ENCODE data around the gene CGAS. TPM values are rescaled to one million over a fixed set of nuclear protein-coding genes. Genes with fewer than 3 reads are reported as not detected.
A peak's percentile ranks its signal among the peaks of the same experiment; 100 is the strongest.

CGAS gene
- total RNA-seq, 1 donor from 2014 or later = 0.12 TPM

GRCh38 chr6:73455865-73456629, 4.0 kb upstream of the CGAS start:
- no peak overlapping the region for H3K4me3 Mint-ChIP-seq
- H3K9me3 Mint-ChIP-seq = no peaks in the 10 kb centered on the region
- DNase-seq (ENCODE audit: extremely low spot score, unreplicated experiment) = no peak
- no peaks in the 10 kb centered on the region for H3K36me3 Mint-ChIP-seq
- no peaks in the 10 kb centered on the region for H3K4me1 Mint-ChIP-seq (ENCODE audit: unreplicated experiment)
- H3K27me3 Mint-ChIP-seq = peaks cover 4% of the 10 kb centered on the region
- TF ChIP-seq CTCF (conservative IDR thresholded peaks at IDR 0.05) = no peak
- H3K27ac Mint-ChIP-seq = no peak overlapping the region

- Mint-ChIP-seq H3K4me1 (ENCODE audit: unreplicated experiment) (no peaks in the 10 kb centered on the region), H3K27ac (no peak overlapping the region), H3K36me3 (no peaks in the 10 kb centered on the region), H3K27me3 (peaks cover 19% of the 10 kb centered on the region), H3K4me3 (peak overlapping the region; percentile 65), H3K9me3 (no peaks in the 10 kb centered on the region)
- no peak for DNase-seq (ENCODE audit: extremely low spot score, unreplicated experiment)
- TF ChIP-seq CTCF (conservative IDR thresholded peaks at IDR 0.05) = no peak
Observed at GRCh38 chr6:73451223-73452106, 632 bp downstream of the CGAS start.

- DNase-seq (ENCODE audit: extremely low spot score, unreplicated experiment) = no peak
- Mint-ChIP-seq H3K27me3 (peaks cover 5% of the 10 kb centered on the region), H3K9me3 (no peaks in the 10 kb centered on the region), H3K36me3 (no peaks in the 10 kb centered on the region), H3K4me1 (ENCODE audit: unreplicated experiment) (no peaks in the 10 kb centered on the region), H3K4me3 (no peak overlapping the region), H3K27ac (no peak overlapping the region)
- no peak for TF ChIP-seq CTCF (conservative IDR thresholded peaks at IDR 0.05)
Observed at GRCh38 chr6:73443555-73443954, 8.5 kb downstream of the CGAS start.

- no peaks in the 10 kb centered on the region for H3K27me3 Mint-ChIP-seq
- no peaks in the 10 kb centered on the region for H3K4me1 Mint-ChIP-seq (ENCODE audit: unreplicated experiment)
- no peak overlapping the region for H3K27ac Mint-ChIP-seq
- no peak for DNase-seq (ENCODE audit: extremely low spot score, unreplicated experiment)
- no peaks in the 10 kb centered on the region for H3K9me3 Mint-ChIP-seq
- no peak for TF ChIP-seq CTCF (conservative IDR thresholded peaks at IDR 0.05)
- H3K4me3 Mint-ChIP-seq = no peak overlapping the region
- H3K36me3 Mint-ChIP-seq = no peaks in the 10 kb centered on the region
Observed at GRCh38 chr6:73435236-73435635, 16.9 kb downstream of the CGAS start.

- Mint-ChIP-seq H3K27me3 (no peaks in the 10 kb centered on the region), H3K36me3 (no peaks in the 10 kb centered on the region), H3K4me3 (no peak overlapping the region), H3K27ac (no peak overlapping the region), H3K9me3 (no peaks in the 10 kb centered on the region), H3K4me1 (ENCODE audit: unreplicated experiment) (no peaks in the 10 kb centered on the region)
- no peak for TF ChIP-seq CTCF (conservative IDR thresholded peaks at IDR 0.05)
- DNase-seq (ENCODE audit: extremely low spot score, unreplicated experiment) = no peak
Observed at GRCh38 chr6:73421534-73421933, 30.6 kb downstream of the CGAS start.
